Activated CD4-positive, alpha-beta T cell treated with anti-CD3 and anti-CD28 coated beads, Interleukin-2, amount 10 ng/mL, durations not matched to agents 7 days and 5 days (primary cell): ENCODE measurements around the gene KAT5. TPM values are rescaled to one million over a fixed set of nuclear protein-coding genes. Genes with fewer than 3 reads are reported as not detected.

Experiments
- CTCF ChIA-PET: fragments of 350-600 bp; sonication (Branson Sonifier 250); formaldehyde crosslinking; loops from one replicate; lab custom pipeline; 2021; ENCODE audit warnings: antibody characterized with exemption; lab: Charles Lee
- POLR2A ChIA-PET: fragments of 350-600 bp; sonication (Branson Sonifier 250); formaldehyde crosslinking; loops from one replicate; lab custom pipeline; 2021; ENCODE audit warnings: antibody characterized with exemption; lab: Charles Lee
- DNase-seq: peaks from one replicate; pipeline ENCODE4 v3.0.0-alpha.2; 2020
- H3K27ac Mint-ChIP-seq: one replicate; pipeline ENCODE4 v1.8.0; 2021; ENCODE audit warnings: mild to moderate bottlenecking, moderate library complexity, mixed read lengths
- H3K27me3 Mint-ChIP-seq: one replicate; pipeline ENCODE4 v1.8.0; 2021; ENCODE audit warnings: mixed read lengths
- H3K36me3 Mint-ChIP-seq: one replicate; pipeline ENCODE4 v1.8.0; 2021; ENCODE audit warnings: low read depth, mixed read lengths
- H3K4me1 Mint-ChIP-seq: one replicate; pipeline ENCODE4 v1.8.0; 2021; ENCODE audit warnings: mixed read lengths
- H3K4me3 Mint-ChIP-seq: one replicate; pipeline ENCODE4 v1.8.0; 2021; ENCODE audit warnings: mild to moderate bottlenecking, moderate library complexity, mixed read lengths
- H3K9me3 Mint-ChIP-seq: one replicate; pipeline ENCODE4 v1.8.0; 2021; ENCODE audit warnings: mixed read lengths
- total RNA-seq, 2 experiments: library from RNA; stranded (reverse); gene quantifications; one replicate each; pipeline ENCODE4 v1.2.3, GENCODE V29; 2021

The KAT5 gene
- total RNA-seq, 2 experiments from 2014 or later, result 60.8 to 72.3 TPM

DNA sequence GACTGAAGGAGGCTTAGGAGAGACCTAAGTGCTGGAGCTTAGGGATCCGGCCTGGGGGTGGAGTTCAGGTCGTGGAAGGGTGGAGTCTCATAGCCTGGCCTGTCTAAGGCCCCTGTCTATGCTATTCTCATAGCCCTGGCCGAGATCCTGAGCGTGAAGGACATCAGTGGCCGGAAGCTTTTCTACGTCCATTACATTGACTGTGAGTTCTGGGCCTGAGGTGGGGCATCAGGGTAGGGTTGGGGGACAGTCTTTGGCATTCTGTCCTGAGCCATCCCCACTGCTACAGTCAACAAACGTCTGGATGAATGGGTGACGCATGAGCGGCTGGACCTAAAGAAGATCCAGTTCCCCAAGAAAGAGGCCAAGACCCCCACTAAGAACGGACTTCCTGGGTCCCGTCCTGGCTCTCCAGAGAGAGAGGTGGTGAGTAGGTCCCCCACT, 603 bp downstream of the KAT5 start:
- DNase-seq, result no peak
- no peaks in the 10 kb centered on the region for H3K27me3 Mint-ChIP-seq
- H3K4me1 Mint-ChIP-seq, result peaks cover 38% of the 10 kb centered on the region
- POLR2A ChIA-PET, result interaction anchor here (0.6 to 1.7 kb wide), 2 partner anchors 8 to 212 kb away, joined by 3 to 7 read pairs; partner anchors contain the start of gene RNASEH2C
- CTCF ChIA-PET, result interaction anchor here (0.5 to 3.1 kb wide), 39 partner anchors 9 to 356 kb away, joined by 3 to 46 read pairs (median 6); partner anchors contain the start of genes AP5B1, CCDC85B, CFL1 and FIBP
- H3K36me3 Mint-ChIP-seq, result peaks cover 40% of the 10 kb centered on the region
- no peaks in the 10 kb centered on the region for H3K9me3 Mint-ChIP-seq
- peak overlapping the region; percentile 97 for H3K27ac Mint-ChIP-seq
- peak overlapping the region; percentile 82 for H3K4me3 Mint-ChIP-seq

DNA sequence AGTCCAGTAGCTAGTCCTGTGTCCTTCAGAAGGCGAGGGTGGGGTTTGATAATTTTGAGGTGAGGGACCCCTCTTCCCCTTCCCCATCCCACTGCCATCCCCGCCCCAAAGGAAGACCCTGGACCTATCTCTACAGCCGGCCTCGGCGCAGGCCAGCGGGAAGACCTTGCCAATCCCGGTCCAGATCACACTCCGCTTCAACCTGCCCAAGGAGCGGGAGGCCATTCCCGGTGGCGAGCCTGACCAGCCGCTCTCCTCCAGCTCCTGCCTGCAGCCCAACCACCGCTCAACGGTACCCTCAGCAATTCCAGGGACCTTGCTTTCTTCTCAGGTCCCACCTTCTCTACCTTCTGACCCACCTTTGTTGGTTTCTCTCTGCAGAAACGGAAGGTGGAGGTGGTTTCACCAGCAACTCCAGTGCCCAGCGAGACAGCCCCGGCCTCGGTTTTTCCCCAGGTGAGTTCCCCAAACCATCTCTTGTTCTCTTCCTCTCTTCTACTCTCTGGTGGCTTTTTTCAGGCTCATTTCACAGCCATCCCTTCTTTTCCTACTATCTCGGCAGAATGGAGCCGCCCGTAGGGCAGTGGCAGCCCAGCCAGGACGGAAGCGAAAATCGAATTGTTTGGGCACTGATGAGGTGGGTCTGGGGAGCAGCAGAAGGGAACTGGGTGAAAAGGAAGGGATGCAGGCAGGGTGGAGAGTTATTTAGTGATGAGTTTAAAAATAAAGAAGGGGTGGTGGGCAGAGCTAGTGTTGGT, 1.3 kb downstream of the KAT5 start:
- DNase-seq, result no peak
- H3K27ac Mint-ChIP-seq, result peak overlapping the region; percentile 97
- peaks cover 43% of the 10 kb centered on the region for H3K4me1 Mint-ChIP-seq
- ChIA-PET CTCF (interaction anchor here (1.2 to 3.1 kb wide), 8 partner anchors 8 to 176 kb away, joined by 5 to 46 read pairs (median 20); partner anchors contain the start of genes AP5B1, CCDC85B, CFL1 and FIBP), POLR2A (no interaction called here)
- no peaks in the 10 kb centered on the region for H3K9me3 Mint-ChIP-seq
- H3K36me3 Mint-ChIP-seq, result peaks cover 44% of the 10 kb centered on the region
- no peaks in the 10 kb centered on the region for H3K27me3 Mint-ChIP-seq
- H3K4me3 Mint-ChIP-seq, result peak overlapping the region; percentile 82

DNA sequence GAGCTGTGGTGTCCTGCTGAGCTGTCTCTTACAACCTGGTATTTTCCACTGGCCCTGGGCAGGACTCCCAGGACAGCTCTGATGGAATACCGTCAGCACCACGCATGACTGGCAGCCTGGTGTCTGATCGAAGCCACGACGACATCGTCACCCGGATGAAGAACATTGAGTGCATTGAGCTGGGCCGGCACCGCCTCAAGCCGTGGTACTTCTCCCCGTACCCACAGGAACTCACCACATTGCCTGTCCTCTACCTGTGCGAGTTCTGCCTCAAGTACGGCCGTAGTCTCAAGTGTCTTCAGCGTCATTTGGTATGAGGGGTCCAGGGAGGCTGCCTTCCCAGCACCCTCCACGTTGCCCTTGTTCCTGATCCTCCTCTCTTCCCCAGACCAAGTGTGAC, 2.4 kb downstream of the KAT5 start:
- H3K36me3 Mint-ChIP-seq, result peaks cover 54% of the 10 kb centered on the region
- ChIA-PET POLR2A (no interaction called here), CTCF (interaction anchor here (1.0 to 1.9 kb wide), 5 partner anchors 9 to 177 kb away, joined by 3 to 8 read pairs (median 4); partner anchors contain the start of gene FIBP)
- peaks cover 53% of the 10 kb centered on the region for H3K4me1 Mint-ChIP-seq
- no peaks in the 10 kb centered on the region for H3K9me3 Mint-ChIP-seq
- no peak overlapping the region for H3K27ac Mint-ChIP-seq
- H3K4me3 Mint-ChIP-seq, result no peak overlapping the region
- no peak for DNase-seq
- no peaks in the 10 kb centered on the region for H3K27me3 Mint-ChIP-seq

DNA sequence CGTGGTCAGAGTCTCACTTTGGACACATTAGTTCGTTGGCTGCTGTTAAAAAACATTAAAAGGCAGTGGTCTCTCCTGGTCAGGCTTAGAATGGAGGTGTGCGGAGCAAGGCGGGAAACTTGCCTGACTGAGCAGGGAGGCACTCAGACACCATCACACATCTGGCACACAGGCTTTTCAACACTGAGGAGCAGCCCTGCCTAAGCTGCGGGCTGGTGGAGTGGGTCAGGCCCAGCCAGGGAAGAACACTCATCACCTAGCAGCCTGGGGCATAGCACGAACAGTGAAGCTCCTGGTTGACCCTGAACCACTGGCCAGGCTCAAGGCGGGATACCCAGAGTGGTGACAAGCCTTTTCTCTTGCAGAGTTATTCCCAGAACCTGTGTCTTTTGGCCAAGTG, 4.2 kb downstream of the KAT5 start:
- Mint-ChIP-seq H3K27me3 (no peaks in the 10 kb centered on the region), H3K4me1 (peaks cover 54% of the 10 kb centered on the region), H3K9me3 (no peaks in the 10 kb centered on the region), H3K36me3 (peaks cover 62% of the 10 kb centered on the region), H3K27ac (no peak overlapping the region), H3K4me3 (no peak overlapping the region)
- DNase-seq, result no peak
- ChIA-PET CTCF (interaction anchor here (1.5 kb wide), 1 partner anchor 101 kb away, joined by 5 read pairs; no protein-coding TSS in a partner anchor), POLR2A (interaction anchor here (0.6 kb wide), 1 partner anchor 36 kb away, joined by 3 read pairs; no protein-coding TSS in a partner anchor)

DNA sequence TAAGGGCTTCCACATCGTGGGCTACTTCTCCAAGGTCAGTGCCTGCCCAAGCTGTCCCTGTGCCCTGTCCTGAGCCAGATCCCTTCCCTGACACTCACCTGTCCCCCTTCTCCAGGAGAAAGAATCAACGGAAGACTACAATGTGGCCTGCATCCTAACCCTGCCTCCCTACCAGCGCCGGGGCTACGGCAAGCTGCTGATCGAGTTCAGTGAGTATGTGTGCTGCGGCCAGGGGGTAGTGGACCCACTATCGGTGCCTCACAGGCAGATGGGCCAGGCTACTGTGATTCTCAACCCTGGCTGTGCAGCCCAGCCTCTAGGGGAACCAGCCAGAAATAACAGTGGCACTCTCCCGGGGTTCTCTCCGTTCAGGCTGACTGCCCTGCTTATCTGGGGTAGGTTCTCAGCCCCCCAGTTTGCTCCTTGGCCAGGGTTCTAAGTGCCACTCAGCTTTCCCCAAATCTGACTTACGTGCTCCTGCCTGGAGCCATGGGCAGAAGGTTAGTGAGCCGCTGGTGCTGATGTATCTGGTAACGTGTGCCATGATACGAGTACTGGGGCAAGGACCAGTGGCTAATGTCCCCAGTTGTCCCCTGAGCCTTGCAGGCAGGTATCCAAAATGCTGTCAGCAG, 4.8 kb downstream of the KAT5 start:
- CTCF ChIA-PET, result interaction anchor here (1.5 kb wide), 1 partner anchor 101 kb away, joined by 5 read pairs; no protein-coding TSS in a partner anchor
- Mint-ChIP-seq H3K4me1 (peaks cover 58% of the 10 kb centered on the region), H3K9me3 (no peaks in the 10 kb centered on the region), H3K27ac (no peak overlapping the region), H3K27me3 (no peaks in the 10 kb centered on the region), H3K4me3 (no peak overlapping the region), H3K36me3 (peaks cover 62% of the 10 kb centered on the region)
- POLR2A ChIA-PET, result no interaction called here
- no peak for DNase-seq

DNA sequence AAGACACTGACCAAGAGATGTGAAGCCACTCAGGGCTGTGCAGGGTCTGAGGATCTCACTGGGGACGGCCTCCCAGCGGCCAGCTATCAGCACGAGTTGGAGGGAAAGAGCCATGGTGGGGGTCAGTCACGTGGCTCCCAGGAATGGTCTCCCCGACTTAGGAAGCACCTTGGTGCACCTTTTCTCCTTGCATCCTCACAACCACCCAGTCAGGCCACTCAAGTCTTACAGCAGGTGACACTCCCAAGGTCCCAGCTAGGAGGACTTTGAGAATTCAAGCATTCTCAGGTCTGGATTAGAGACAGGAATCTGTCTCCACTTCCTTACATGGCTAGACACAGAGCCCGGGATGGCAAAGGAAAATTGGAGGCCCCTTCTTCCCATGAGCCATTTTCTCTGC, 5.9 kb downstream of the KAT5 start:
- H3K27ac Mint-ChIP-seq, result no peak overlapping the region
- ChIA-PET POLR2A (no interaction called here), CTCF (interaction anchor here (2.4 kb wide), 1 partner anchor 62 kb away, joined by 8 read pairs; no protein-coding TSS in a partner anchor)
- peaks cover 58% of the 10 kb centered on the region for H3K36me3 Mint-ChIP-seq
- no peak overlapping the region for H3K4me3 Mint-ChIP-seq
- H3K27me3 Mint-ChIP-seq, result no peaks in the 10 kb centered on the region
- no peak for DNase-seq
- no peaks in the 10 kb centered on the region for H3K9me3 Mint-ChIP-seq
- H3K4me1 Mint-ChIP-seq, result peaks cover 56% of the 10 kb centered on the region

DNA sequence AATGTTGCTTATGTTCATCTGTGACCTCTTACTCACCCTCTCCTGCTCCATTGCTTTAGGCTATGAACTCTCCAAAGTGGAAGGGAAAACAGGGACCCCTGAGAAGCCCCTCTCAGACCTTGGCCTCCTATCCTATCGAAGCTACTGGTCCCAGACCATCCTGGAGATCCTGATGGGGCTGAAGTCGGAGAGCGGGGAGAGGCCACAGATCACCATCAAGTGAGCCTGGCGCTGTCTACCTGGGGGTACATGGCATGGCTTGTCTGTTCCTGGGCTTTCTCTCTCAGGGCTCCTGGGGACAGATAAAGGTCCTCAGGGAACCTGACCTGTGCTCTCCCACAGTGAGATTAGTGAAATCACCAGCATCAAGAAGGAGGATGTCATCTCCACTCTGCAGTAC, 6.5 kb downstream of the KAT5 start:
- Mint-ChIP-seq H3K4me3 (peak overlapping the region; percentile 89), H3K9me3 (no peaks in the 10 kb centered on the region), H3K27ac (no peak overlapping the region), H3K36me3 (peaks cover 57% of the 10 kb centered on the region), H3K27me3 (no peaks in the 10 kb centered on the region), H3K4me1 (peaks cover 51% of the 10 kb centered on the region)
- POLR2A ChIA-PET, result no interaction called here
- CTCF ChIA-PET, result interaction anchor here (0.9 to 2.4 kb wide), 2 partner anchors 10 to 61 kb away, joined by 3 to 8 read pairs; no protein-coding TSS in a partner anchor
- DNase-seq, result no peak

DNA sequence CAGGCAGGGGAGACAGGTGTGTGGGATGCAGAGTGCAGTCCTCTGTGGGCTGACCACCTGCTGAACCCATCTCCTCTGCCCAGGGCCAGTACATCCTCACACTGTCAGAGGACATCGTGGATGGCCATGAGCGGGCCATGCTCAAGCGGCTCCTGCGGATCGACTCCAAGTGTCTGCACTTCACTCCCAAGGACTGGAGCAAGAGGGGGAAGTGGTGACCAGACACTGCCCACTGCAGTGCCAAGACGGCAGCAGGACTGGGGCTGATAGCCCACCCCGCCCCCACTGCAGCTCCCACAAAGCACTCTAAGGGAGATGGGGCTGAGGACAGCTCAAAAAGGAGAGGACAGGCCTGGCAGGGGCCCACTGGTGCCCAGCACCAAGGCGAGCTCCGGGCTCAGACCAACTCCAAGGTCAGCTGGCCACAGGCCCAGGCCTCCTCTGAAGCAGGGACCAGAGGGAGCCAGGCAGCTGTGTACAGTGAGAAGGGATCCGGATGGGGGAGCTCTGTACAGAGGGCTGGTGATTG, 7.0 kb downstream of the KAT5 start:
- peak overlapping the region; percentile 81 for H3K27ac Mint-ChIP-seq
- CTCF ChIA-PET, result interaction anchor here (0.7 to 5.5 kb wide), 6 partner anchors 7 to 166 kb away, joined by 3 to 36 read pairs (median 3); partner anchors contain the start of genes KAT5 and MUS81
- no peaks in the 10 kb centered on the region for H3K27me3 Mint-ChIP-seq
- H3K9me3 Mint-ChIP-seq, result no peaks in the 10 kb centered on the region
- peak overlapping the region; percentile 89 for H3K4me3 Mint-ChIP-seq
- H3K36me3 Mint-ChIP-seq, result peaks cover 52% of the 10 kb centered on the region
- POLR2A ChIA-PET, result interaction anchor here (1.0 kb wide), 1 partner anchor 175 kb away, joined by 5 read pairs; no protein-coding TSS in a partner anchor
- no peak for DNase-seq
- H3K4me1 Mint-ChIP-seq, result peaks cover 46% of the 10 kb centered on the region

DNA sequence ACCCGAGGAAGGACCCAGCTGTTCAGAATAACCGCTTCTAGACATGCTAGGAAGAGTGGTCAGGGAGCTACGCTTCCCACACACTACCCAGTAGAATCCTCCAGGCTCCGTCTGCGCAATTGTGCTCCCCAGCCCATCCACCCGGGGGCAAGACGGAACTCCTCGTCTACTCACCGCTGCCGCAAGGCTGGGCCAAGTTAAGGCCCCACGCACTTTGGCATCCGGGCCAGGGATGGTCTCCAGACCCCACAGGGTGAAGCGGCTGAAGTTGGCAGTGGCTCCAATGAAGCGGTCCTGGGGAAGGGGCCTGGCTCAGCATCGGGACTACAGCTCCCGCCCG, 7.8 kb downstream of the KAT5 start:
- Mint-ChIP-seq H3K4me3 (peak overlapping the region; percentile 89), H3K36me3 (peaks cover 45% of the 10 kb centered on the region), H3K9me3 (no peaks in the 10 kb centered on the region), H3K27me3 (peaks cover under 1% of the 10 kb centered on the region), H3K27ac (peak overlapping the region; percentile 81), H3K4me1 (peaks cover 42% of the 10 kb centered on the region)
- CTCF ChIA-PET, result interaction anchor here (0.7 to 5.5 kb wide), 7 partner anchors 8 to 165 kb away, joined by 3 to 36 read pairs (median 3); partner anchors contain the start of genes KAT5 and MUS81
- DNase-seq, result peak; percentile 20
- POLR2A ChIA-PET, result interaction anchor here (1.0 kb wide), 1 partner anchor 174 kb away, joined by 5 read pairs; no protein-coding TSS in a partner anchor

DNA sequence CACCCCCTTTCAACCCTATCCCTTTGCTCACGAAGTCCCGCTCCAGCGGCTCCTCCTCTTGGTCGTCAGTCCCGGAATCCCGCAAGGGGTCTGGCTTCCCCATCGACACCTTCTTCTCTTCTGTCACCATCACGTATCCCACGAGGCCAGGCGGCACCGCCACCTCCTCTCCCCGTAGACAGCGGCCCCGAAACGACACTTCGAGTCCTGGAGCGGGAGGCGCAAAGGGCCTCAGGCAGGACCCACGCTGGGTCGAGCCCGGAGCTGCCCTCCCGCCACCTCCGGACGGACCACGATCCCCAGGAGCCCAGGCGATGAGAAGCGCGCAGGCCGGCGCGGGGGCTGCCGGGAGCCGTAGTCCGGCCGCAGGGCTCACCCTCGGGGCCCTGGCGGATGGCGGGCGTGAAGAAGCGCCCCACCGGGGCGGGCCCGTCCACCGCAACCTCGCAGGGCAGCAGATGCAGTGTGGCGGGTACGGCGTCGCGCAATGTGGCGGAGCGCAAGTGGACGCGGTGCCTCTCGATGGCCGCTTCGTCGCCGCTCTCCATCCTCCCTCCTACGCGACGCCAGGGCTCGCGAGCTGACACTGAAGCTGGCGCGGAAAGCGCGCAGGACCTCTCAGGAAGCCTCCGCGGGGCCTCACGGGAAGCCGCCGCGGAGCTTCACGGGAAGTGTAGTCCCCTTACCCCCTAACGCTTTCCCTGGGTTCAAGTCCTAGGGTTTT, 8.3 kb downstream of the KAT5 start, which contains the start of gene RNASEH2C:
TSS of gene RNASEH2C (minus strand) at position 588 of the 724 bp plus-strand sequence. CDS start at position 548, 40 bp downstream.
- peak; percentile 83 for DNase-seq
- ChIA-PET POLR2A (interaction anchor here (1.0 kb wide), 3 partner anchors 8 to 173 kb away, joined by 3 to 7 read pairs (median 5); partner anchors contain the start of gene KAT5), CTCF (interaction anchor here (0.6 to 5.5 kb wide), 10 partner anchors 8 to 164 kb away, joined by 3 to 36 read pairs (median 4); partner anchors contain the start of genes AP5B1 and KAT5)
- no peaks in the 10 kb centered on the region for H3K9me3 Mint-ChIP-seq
- H3K4me1 Mint-ChIP-seq, result peaks cover 39% of the 10 kb centered on the region
- peak within 1 kb of the TSS; percentile 89 for H3K4me3 Mint-ChIP-seq
- peak within 1 kb of the TSS; percentile 83 for H3K27ac Mint-ChIP-seq
- H3K36me3 Mint-ChIP-seq, result peaks cover 40% of the 10 kb centered on the region
- peaks cover 2% of the 10 kb centered on the region for H3K27me3 Mint-ChIP-seq

DNA sequence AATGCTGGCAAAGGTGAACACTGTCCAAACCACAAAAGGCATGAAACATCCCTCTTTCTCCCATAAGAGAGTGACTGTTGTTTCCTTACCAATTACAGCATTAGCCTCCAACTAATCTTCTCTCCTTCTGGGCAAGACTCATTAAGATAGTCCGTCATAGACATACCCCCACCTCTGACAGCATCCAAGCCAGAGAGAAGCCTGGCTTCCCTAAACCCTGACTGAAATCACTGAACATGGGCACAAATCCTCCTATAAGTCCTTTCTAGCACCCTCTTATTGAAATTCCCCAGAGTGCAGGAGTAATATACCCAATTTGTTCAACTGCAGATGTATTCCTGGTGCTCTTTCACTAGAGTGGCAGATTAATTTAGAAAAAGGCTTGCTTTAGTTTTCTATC, 10.2 kb downstream of the KAT5 start:
- POLR2A ChIA-PET, result no interaction called here
- Mint-ChIP-seq H3K9me3 (no peaks in the 10 kb centered on the region), H3K27ac (no peak overlapping the region), H3K36me3 (peaks cover 27% of the 10 kb centered on the region), H3K27me3 (peaks cover 2% of the 10 kb centered on the region), H3K4me3 (no peak overlapping the region), H3K4me1 (peaks cover 36% of the 10 kb centered on the region)
- CTCF ChIA-PET, result interaction anchor here (1.2 to 5.5 kb wide), 3 partner anchors 10 to 57 kb away, joined by 3 to 36 read pairs (median 19); partner anchors contain the start of genes AP5B1 and KAT5
- DNase-seq, result no peak
